HG03342 (cell line): ENCODE measurements around the gene RIPPLY2.
"Not testable (repeated sequence)": the region's sequence is repeated elsewhere in the genome, so short reads cannot be mapped to it uniquely, and the experiment has no call there.

Experiments
- ATAC-seq: cut with Tn5 transposase; IDR thresholded peaks from one replicate; pipeline ENCODE4 v1.9.1; 2021; ENCODE audit warnings: mild to moderate bottlenecking, moderate library complexity; ENCODE audit not compliant: unreplicated experiment

The RIPPLY2 gene

GRCh38 chr6:83853178-83854000, at the start of gene RIPPLY2:
TSS of gene RIPPLY2 (plus strand) at chr6:83853360. CDS start at chr6:83853417, 57 bp downstream.
- ATAC-seq = peak; percentile 68

- not testable (repeated sequence) for ATAC-seq
Observed at GRCh38 chr6:83803492-83803891, 49.7 kb upstream of the RIPPLY2 start.

- ATAC-seq = no peak
Observed at GRCh38 chr6:83804886-83805285, 48.3 kb upstream of the RIPPLY2 start.

- ATAC-seq = no peak
Observed at GRCh38 chr6:83808005-83808404, 45.2 kb upstream of the RIPPLY2 start.

- ATAC-seq = no peak
Observed at GRCh38 chr6:83808926-83809325, 44.2 kb upstream of the RIPPLY2 start.

GRCh38 chr6:83812595-83812994, 40.6 kb upstream of the RIPPLY2 start:
- ATAC-seq = no peak

GRCh38 chr6:83815631-83816272, 37.4 kb upstream of the RIPPLY2 start:
- no peak for ATAC-seq

GRCh38 chr6:83822629-83823169, 30.5 kb upstream of the RIPPLY2 start:
- no peak for ATAC-seq

GRCh38 chr6:83824388-83824801, 28.8 kb upstream of the RIPPLY2 start:
- ATAC-seq = no peak

GRCh38 chr6:83824831-83825230, 28.3 kb upstream of the RIPPLY2 start:
- no peak for ATAC-seq

GRCh38 chr6:83827050-83827449, 26.1 kb upstream of the RIPPLY2 start:
- ATAC-seq = no peak

- ATAC-seq = no peak
Observed at GRCh38 chr6:83838727-83839126, 14.4 kb upstream of the RIPPLY2 start.

GRCh38 chr6:83844170-83844569, 9.0 kb upstream of the RIPPLY2 start:
- ATAC-seq = no peak

- no peak for ATAC-seq
Observed at GRCh38 chr6:83846291-83846690, 6.9 kb upstream of the RIPPLY2 start.

- ATAC-seq = peak; percentile 93
Observed at GRCh38 chr6:83847179-83847578, 6.0 kb upstream of the RIPPLY2 start.

- ATAC-seq = no peak
Observed at GRCh38 chr6:83849127-83849526, 4.0 kb upstream of the RIPPLY2 start.

GRCh38 chr6:83849610-83850009, 3.5 kb upstream of the RIPPLY2 start:
- ATAC-seq = no peak

GRCh38 chr6:83852528-83853177, 507 bp upstream of the RIPPLY2 start:
- ATAC-seq = no peak

GRCh38 chr6:83854001-83854501, 891 bp downstream of the RIPPLY2 start:
- ATAC-seq = no peak

GRCh38 chr6:83854766-83855165, 1.6 kb downstream of the RIPPLY2 start:
- no peak for ATAC-seq
